ENCODE measurements around the gene NEK1. TPM values are rescaled to one million over a fixed set of nuclear protein-coding genes. Genes with fewer than 3 reads are reported as not detected.

The NEK1 gene
- total and polyA plus RNA-seq, 2 experiments from 2014 or later: 9.3 to 19.5 TPM

- TF ChIP-seq ZNF462 (CRISPR knock-in tag; IDR thresholded peaks at IDR 0.05): no peak
- no peak for TF ChIP-seq ZNF331 (CRISPR knock-in tag; IDR thresholded peaks at IDR 0.05; ENCODE audit: low read depth)
- TF ChIP-seq CTCF (conservative IDR thresholded peaks at IDR 0.05; ENCODE audit: low read depth in 2 of 2): no peak
- TF ChIP-seq STAT1 (IDR thresholded peaks at IDR 0.05; ENCODE audit: unreplicated experiment): no peak
- TF ChIP-seq REST (IDR thresholded peaks at IDR 0.05; ENCODE audit: unreplicated experiment): no peak
- TF ChIP-seq ZNF114 (CRISPR knock-in tag; IDR thresholded peaks at IDR 0.05): no peak
- TF ChIP-seq NANOG (IDR thresholded peaks at IDR 0.05; ENCODE audit: borderline replicate concordance): no peak
Measured at GRCh38 chr4:169485086-169485485, 127.3 kb downstream of the NEK1 start (continued).
